BE2C (cell line): Measurements from ENCODE around the gene ABT1.
A peak's percentile ranks its signal among the peaks of the same experiment; 100 is the strongest.

Experiments
- DNase-seq: peaks from one replicate; pipeline ENCODE4 v3.0.0-alpha.2; 2020
- H3K27me3 ChIP-seq: fragments of 250-450 bp; sonication (Bioruptor Pico); 2 replicates; pipeline ENCODE4 v1.5.1; 2020; ENCODE audit warnings: mild to moderate bottlenecking
- H3K36me3 ChIP-seq: fragments of 250-450 bp; sonication (Bioruptor Pico); 2 replicates; pipeline ENCODE4 v1.5.1; 2020; ENCODE audit warnings: mild to moderate bottlenecking
- H3K4me1 ChIP-seq: fragments of 250-450 bp; sonication (Bioruptor Pico); 2 replicates; pipeline ENCODE4 v1.5.1; 2020
- H3K4me3 ChIP-seq: 2 replicates; pipeline ENCODE4 v1.5.1; 2011; ENCODE audit warnings: low read depth, low read length
- H3K9me3 ChIP-seq: fragments of 250-450 bp; sonication (Bioruptor Pico); 2 replicates; pipeline ENCODE4 v1.5.1; 2020
- CTCF ChIP-seq: IDR thresholded peaks from 2 replicates; pipeline ENCODE4 v1.5.1; 2012; ENCODE audit warnings: mild to moderate bottlenecking, low read depth, low read length

The ABT1 gene

GRCh38 chr6:26597821-26598220 is 1.1 kb downstream of the ABT1 start:
- DNase-seq, result no peak
- H3K4me1 ChIP-seq, result no peaks in the 10 kb centered on the region
- no peak for TF ChIP-seq CTCF
- no peaks in the 10 kb centered on the region for H3K9me3 ChIP-seq
- H3K4me3 ChIP-seq, result peak overlapping the region; percentile 97
- peaks cover 22% of the 10 kb centered on the region for H3K36me3 ChIP-seq
- H3K27me3 ChIP-seq, result no peaks in the 10 kb centered on the region

GRCh38 chr6:26598267-26598666 is 1.5 kb downstream of the ABT1 start:
- Histone ChIP-seq H3K27me3 (no peaks in the 10 kb centered on the region), H3K4me3 (peak overlapping the region; percentile 97)
- no peak for TF ChIP-seq CTCF

DNA sequence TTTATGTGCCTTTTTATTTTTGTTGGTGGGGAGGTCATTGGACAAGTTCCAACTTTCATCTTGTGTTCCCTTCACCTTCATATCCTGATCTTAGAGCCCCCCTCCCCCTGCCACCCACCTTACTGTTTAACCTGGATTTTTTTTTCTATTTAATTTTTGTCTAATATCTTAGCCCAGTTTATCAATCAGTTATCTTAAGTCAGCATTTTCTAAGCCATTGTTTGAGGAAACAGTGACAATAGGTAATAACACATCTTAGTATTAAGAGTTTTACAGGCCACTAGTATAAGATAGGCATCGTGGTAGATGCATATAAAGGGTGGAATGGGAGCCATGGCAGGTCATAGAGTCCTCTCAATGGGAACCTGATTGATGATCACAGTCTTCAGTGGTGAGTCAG is 2.4 kb downstream of the ABT1 start:
- no peak for DNase-seq
- Histone ChIP-seq H3K9me3 (no peaks in the 10 kb centered on the region), H3K36me3 (peaks cover 22% of the 10 kb centered on the region), H3K4me1 (no peaks in the 10 kb centered on the region), H3K27me3 (no peaks in the 10 kb centered on the region), H3K4me3 (no peak overlapping the region)
- TF ChIP-seq CTCF, result no peak

More at GRCh38 chr6:26598267-26598666, 1.5 kb downstream of the ABT1 start:
- Histone ChIP-seq H3K9me3 (no peaks in the 10 kb centered on the region), H3K36me3 (peaks cover 22% of the 10 kb centered on the region), H3K4me1 (no peaks in the 10 kb centered on the region)
- no peak for DNase-seq

DNA sequence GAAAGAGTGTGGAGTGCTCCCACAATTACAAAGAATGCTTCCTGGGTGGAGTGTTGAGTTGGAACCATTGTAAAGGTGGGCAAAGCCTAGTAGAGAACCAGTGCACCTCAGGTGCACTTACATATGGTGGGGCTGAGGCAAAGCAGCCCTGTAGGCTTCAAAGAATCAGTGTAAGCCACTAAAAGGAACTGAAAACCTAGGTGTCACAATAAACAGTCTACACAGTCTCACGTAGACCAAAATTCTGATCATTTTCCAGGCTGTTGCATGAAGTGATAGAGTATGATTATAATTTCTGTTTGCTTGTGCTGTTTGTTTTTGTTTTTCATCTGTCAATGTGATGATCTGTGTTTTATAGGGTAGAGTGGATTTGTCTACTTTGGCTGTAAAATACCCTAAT is 2.8 kb downstream of the ABT1 start:
- H3K4me3 ChIP-seq, result no peak overlapping the region
- H3K27me3 ChIP-seq, result no peaks in the 10 kb centered on the region
- peaks cover 22% of the 10 kb centered on the region for H3K36me3 ChIP-seq
- no peak for TF ChIP-seq CTCF
- DNase-seq, result no peak
- no peaks in the 10 kb centered on the region for H3K9me3 ChIP-seq
- no peaks in the 10 kb centered on the region for H3K4me1 ChIP-seq

GRCh38 chr6:26600759-26601158 is 4.0 kb downstream of the ABT1 start:
- no peak for TF ChIP-seq CTCF
- H3K27me3 ChIP-seq, result no peaks in the 10 kb centered on the region
- no peaks in the 10 kb centered on the region for H3K9me3 ChIP-seq
- H3K4me1 ChIP-seq, result no peaks in the 10 kb centered on the region
- DNase-seq, result no peak
- peaks cover 22% of the 10 kb centered on the region for H3K36me3 ChIP-seq
- H3K4me3 ChIP-seq, result no peak overlapping the region

DNA sequence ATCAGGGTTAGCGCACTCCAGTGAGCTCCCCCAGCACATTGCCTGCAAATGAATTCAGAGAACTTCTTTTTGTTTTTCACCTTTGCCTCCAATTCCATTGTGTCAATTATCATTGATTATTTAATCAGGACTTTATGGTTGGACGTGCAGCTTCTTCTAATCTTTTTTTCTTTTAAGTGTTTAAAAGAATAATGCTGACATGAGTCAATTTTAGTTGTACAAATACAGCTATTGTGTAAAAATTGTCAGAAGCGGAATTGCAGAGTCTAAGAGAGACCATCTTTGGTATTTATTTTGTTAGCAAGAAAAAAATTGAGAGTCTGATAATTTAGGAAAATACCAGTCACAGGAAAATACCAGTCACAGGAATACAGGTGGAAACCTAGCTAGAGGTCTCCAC is 5.5 kb downstream of the ABT1 start:
- Histone ChIP-seq H3K9me3 (no peaks in the 10 kb centered on the region), H3K36me3 (peaks cover 22% of the 10 kb centered on the region)
- no peak for DNase-seq

More for the DNA sequence above, 5.5 kb downstream of the ABT1 start:
- Histone ChIP-seq H3K27me3 (no peaks in the 10 kb centered on the region), H3K4me1 (no peaks in the 10 kb centered on the region), H3K4me3 (no peak overlapping the region)
- TF ChIP-seq CTCF, result no peak
